WERI-Rb-1 (cell line): ENCODE measurements around the gene PATJ.

Source experiments
- DNase-seq: peaks from one replicate; pipeline ENCODE4 v3.0.0-alpha.2; 2020
- H3K27ac ChIP-seq: fragments of 250-450 bp; sonication (Bioruptor Pico); 2 replicates; pipeline ENCODE4 v1.5.1; 2020; ENCODE audit warnings: mild to moderate bottlenecking, moderate library complexity
- H3K27me3 ChIP-seq: fragments of 250-450 bp; sonication (Bioruptor Pico); 2 replicates; pipeline ENCODE4 v1.5.1; 2021; ENCODE audit warnings: mild to moderate bottlenecking, low read depth, moderate library complexity; ENCODE audit not compliant: insufficient read depth, severe bottlenecking
- H3K36me3 ChIP-seq: fragments of 250-450 bp; sonication (Bioruptor Pico); 2 replicates; pipeline ENCODE4 v1.5.1; 2020; ENCODE audit warnings: mild to moderate bottlenecking, moderate library complexity
- H3K4me3 ChIP-seq: 2 replicates; pipeline ENCODE4 v1.5.1; 2011; ENCODE audit warnings: low read depth, mild to moderate bottlenecking, control low read depth, low read length
- H3K9me3 ChIP-seq: fragments of 250-450 bp; sonication (Bioruptor Pico); 2 replicates; pipeline ENCODE4 v1.5.1; 2021; ENCODE audit warnings: mild to moderate bottlenecking, moderate library complexity; ENCODE audit not compliant: severe bottlenecking
- TF ChIP-seq, protein P1 (sequence below): IDR thresholded peaks from 2 replicates; pipeline ENCODE4 v1.5.1; 2011; ENCODE audit warnings: low read depth, mild to moderate bottlenecking, control low read depth, inconsistent platforms, low read length

The PATJ gene

DNA sequence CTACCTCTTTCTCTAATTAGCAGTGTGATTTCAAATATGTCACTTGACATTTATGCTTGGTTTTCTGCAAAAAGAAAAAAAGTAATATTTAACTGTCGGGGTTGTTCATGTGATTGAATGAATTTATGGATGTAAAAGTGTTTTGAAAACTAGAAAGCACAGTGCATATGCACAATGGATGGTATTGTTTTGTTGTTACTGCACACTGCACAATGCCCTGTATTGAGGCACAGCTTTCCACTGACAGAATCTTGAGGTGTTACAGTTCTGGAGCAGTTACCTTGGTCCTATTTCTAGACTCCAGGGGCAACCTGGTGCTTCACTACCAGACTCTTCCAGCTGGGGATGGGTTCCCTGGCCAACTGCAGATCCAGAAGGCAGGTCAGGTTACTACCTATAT is 335.5 kb downstream of the PATJ start:
- Histone ChIP-seq H3K27me3 (no peaks in the 10 kb centered on the region), H3K9me3 (no peaks in the 10 kb centered on the region), H3K4me3 (no peak overlapping the region), H3K36me3 (no peaks in the 10 kb centered on the region), H3K27ac (no peak overlapping the region)
- no peak for DNase-seq
- TF ChIP-seq, protein P1, sequence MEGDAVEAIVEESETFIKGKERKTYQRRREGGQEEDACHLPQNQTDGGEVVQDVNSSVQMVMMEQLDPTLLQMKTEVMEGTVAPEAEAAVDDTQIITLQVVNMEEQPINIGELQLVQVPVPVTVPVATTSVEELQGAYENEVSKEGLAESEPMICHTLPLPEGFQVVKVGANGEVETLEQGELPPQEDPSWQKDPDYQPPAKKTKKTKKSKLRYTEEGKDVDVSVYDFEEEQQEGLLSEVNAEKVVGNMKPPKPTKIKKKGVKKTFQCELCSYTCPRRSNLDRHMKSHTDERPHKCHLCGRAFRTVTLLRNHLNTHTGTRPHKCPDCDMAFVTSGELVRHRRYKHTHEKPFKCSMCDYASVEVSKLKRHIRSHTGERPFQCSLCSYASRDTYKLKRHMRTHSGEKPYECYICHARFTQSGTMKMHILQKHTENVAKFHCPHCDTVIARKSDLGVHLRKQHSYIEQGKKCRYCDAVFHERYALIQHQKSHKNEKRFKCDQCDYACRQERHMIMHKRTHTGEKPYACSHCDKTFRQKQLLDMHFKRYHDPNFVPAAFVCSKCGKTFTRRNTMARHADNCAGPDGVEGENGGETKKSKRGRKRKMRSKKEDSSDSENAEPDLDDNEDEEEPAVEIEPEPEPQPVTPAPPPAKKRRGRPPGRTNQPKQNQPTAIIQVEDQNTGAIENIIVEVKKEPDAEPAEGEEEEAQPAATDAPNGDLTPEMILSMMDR, result no peak

DNA sequence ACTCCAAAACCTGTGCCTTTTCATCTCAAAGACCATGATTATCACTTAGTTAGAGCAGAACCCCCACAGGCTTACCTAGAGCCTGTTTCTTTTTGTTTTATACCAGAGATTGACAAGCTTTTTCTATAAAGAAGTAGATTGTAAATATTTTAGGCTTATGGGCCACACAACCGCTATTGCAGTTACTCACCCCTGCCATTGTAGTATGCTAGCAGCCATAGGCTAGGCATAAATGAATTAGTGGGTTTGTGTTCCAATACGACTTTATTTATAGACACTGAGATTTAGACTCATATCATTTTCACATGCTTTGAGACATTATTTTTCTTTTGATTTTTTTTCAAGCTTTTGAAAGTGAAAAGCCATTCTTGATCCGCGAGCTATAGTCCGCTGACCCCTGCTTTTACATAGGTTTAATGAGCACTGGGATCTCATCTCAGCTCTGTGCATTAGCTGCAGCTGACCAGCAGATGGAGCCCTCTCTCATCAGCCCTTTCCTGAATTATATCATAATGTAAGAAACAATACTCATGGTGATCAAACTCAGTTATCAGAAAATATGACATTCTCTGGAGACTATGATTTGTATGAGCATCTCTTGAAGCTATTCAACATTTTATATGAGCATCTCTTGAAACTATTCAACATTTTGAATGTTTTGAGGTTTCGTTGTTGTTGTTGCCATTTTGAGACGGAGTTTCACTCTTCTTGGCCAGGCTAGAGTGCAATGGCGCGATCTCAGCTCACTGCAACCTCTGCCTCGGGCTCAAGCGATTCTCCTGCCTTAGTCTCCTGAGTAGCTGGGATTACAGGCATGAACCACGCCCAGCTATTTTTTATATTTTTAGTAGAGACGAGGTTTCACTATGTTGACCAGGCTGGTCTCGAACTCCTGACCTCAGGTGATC is 340.4 kb downstream of the PATJ start:
- no peak overlapping the region for H3K4me3 ChIP-seq
- TF ChIP-seq, protein P1, result peak; percentile 80
- no peaks in the 10 kb centered on the region for H3K9me3 ChIP-seq
- no peaks in the 10 kb centered on the region for H3K36me3 ChIP-seq
- no peaks in the 10 kb centered on the region for H3K27me3 ChIP-seq
- H3K27ac ChIP-seq, result no peak overlapping the region
- peak; percentile 41 for DNase-seq

DNA sequence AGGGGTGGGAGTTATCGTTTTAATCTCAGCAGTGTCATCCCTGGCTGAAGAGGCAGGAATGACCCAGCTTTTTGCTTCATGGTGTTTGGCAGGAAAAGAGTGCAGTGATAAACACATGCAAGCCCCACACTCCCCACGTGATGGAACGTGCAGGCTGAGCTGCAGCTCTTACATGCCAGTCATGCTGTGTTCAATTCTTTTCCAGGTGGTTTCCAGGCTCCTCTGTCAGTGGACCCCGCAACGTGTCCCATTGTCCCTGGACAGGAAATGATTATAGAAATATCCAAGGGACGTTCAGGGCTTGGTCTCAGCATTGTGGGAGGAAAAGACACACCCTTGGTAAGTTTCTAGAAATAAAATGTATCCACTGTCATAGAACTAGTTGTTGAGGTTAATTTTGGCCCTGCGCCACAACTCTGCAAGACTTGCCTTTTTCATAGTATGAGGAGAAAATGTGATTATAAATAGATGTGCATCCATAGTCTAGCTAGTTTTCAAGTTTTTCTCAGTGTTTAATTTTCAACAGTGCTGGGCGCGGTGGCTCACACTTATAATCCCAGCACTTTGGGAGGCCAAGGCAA is 342.1 kb downstream of the PATJ start:
- no peak overlapping the region for H3K27ac ChIP-seq

DNA sequence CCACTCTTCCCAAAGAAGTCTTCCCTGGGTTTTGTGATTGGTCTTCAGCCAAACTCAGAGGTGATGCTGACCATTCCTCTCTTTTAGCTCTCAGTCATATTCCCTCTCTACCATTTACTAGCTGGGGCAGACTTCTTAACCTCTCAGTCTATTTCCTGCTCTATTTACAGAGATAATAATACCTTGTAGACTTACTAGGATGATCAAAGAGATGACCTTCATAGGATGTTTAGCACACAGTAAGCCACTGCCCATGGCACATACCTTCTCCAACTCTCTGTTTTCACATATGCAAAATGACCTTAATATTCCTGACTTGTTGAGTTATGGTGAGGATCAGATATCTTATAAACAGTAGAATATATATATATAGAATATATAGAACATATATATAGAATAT is 346.2 kb downstream of the PATJ start:
- no peaks in the 10 kb centered on the region for H3K27me3 ChIP-seq
- TF ChIP-seq, protein P1, result no peak
- H3K36me3 ChIP-seq, result no peaks in the 10 kb centered on the region
- no peak overlapping the region for H3K27ac ChIP-seq
- H3K4me3 ChIP-seq, result no peak overlapping the region
- no peaks in the 10 kb centered on the region for H3K9me3 ChIP-seq
- DNase-seq, result no peak

More for the DNA sequence above, 342.1 kb downstream of the PATJ start:
- no peaks in the 10 kb centered on the region for H3K9me3 ChIP-seq
- TF ChIP-seq, protein P1, result no peak
- H3K36me3 ChIP-seq, result no peaks in the 10 kb centered on the region
- H3K27me3 ChIP-seq, result no peaks in the 10 kb centered on the region
- no peak for DNase-seq
- H3K4me3 ChIP-seq, result no peak overlapping the region

DNA sequence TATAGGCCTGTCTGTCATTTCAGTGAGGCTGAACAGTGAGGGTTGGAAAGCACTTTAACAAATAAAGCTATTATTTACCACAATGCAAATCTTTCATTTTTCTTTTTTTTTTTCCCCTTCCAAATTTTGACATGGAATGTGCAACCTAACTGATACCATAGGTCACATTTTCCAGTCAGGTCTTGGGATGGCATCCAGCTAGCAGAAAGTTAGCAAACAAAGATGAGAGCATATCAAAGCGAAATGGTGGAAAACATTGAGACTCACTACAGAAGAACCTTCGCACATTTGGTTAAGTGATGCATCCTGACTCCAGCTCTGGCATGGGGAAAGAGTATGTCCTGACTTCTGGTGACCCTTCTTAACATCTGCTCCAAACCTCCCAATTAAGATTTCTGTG is 347.3 kb downstream of the PATJ start:
- no peaks in the 10 kb centered on the region for H3K9me3 ChIP-seq
- H3K4me3 ChIP-seq, result no peak overlapping the region
- no peaks in the 10 kb centered on the region for H3K36me3 ChIP-seq
- TF ChIP-seq, protein P1, result no peak
- no peaks in the 10 kb centered on the region for H3K27me3 ChIP-seq
- DNase-seq, result no peak
- no peak overlapping the region for H3K27ac ChIP-seq
